Measurements from ENCODE around the gene NFIX. TPM values are rescaled to one million over a fixed set of nuclear protein-coding genes. Genes with fewer than 3 reads are reported as not detected.
"Not testable (repeated sequence)": the region's sequence is repeated elsewhere in the genome, so short reads cannot be mapped to it uniquely, and the experiment has no call there.

The NFIX gene
- total and polyA plus RNA-seq, 2 experiments from 2014 or later, result 0.06 to 0.14 TPM

DNA sequence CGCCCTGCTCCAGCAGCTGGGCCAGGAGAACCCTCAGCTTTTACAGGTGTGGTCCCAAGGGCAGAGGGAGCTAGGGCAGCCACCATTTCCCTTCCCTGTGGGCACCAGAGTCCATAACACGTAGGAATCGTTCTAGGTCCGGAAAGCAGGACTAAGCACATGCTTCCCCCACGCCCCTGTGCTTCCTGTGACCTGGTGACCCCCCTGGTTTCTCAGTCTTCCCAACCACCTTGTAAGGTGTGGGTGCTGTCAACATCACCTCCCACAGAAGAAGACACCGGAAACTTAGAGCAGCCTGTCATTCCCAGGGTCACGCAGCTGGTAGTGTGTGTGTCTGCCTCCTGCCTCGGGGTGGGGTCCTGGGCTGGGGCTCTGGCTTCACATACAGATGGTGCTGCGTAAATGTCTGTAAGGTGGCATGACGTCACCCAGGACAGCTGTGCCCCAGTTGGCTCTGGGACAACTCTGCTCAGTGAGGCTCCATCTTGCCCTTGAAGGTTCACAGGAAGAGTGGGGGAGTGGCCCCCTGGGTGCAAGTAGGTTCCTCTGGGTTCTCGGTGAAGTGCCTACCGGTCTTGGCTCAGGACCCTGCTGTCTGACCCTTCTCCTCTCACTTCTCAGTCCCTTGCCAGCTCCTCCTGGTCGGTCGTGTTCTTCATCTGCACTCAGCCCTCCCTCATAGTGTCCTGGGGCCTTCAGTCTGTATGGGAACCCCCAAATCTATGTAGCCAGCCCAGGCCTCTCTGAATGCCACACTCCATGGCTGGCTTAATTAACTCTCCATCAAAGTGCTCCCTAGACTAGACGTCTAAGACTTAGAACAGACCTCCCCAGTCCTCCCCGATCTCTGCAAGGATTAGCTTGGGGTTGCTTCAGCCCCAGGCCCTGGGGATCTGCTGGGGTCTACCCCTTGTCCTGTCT lies 45.7 kb upstream of the NFIX start (continued):
- TF ChIP-seq ZNF462 (CRISPR knock-in tag; IDR thresholded peaks at IDR 0.05), result no peak
- TF ChIP-seq, protein P1, sequence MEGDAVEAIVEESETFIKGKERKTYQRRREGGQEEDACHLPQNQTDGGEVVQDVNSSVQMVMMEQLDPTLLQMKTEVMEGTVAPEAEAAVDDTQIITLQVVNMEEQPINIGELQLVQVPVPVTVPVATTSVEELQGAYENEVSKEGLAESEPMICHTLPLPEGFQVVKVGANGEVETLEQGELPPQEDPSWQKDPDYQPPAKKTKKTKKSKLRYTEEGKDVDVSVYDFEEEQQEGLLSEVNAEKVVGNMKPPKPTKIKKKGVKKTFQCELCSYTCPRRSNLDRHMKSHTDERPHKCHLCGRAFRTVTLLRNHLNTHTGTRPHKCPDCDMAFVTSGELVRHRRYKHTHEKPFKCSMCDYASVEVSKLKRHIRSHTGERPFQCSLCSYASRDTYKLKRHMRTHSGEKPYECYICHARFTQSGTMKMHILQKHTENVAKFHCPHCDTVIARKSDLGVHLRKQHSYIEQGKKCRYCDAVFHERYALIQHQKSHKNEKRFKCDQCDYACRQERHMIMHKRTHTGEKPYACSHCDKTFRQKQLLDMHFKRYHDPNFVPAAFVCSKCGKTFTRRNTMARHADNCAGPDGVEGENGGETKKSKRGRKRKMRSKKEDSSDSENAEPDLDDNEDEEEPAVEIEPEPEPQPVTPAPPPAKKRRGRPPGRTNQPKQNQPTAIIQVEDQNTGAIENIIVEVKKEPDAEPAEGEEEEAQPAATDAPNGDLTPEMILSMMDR (conservative IDR thresholded peaks at IDR 0.05; ENCODE audit: low read depth in 2 of 2), result no peak
- no peak for TF ChIP-seq EZH2phosphoT487 (IDR thresholded peaks at IDR 0.05; ENCODE audit: unreplicated experiment)
- TF ChIP-seq ZNF114 (CRISPR knock-in tag; IDR thresholded peaks at IDR 0.05), result no peak
- TF ChIP-seq JUNB (IDR thresholded peaks at IDR 0.05; ENCODE audit: unreplicated experiment), result no peak
- no peak for TF ChIP-seq ETS1 (IDR thresholded peaks at IDR 0.05)
- TF ChIP-seq CREB1 (CRISPR knock-in tag; IDR thresholded peaks at IDR 0.05; ENCODE audit: low read depth), result no peak

GRCh38 chr19:12952050-12952449 lies 43.2 kb upstream of the NFIX start:
- ATAC-seq; H3K27ac Mint-ChIP-seq; H3K27me3 ChIP-seq (ENCODE audit: insufficient read depth); H3K4me3 ChIP-seq; H3K9me3 Mint-ChIP-seq; H3K4me2 ChIP-seq; H2AFZ ChIP-seq; H3K9me2 ChIP-seq (ENCODE audit: insufficient read depth); H3K4me3 Mint-ChIP-seq; DNase-seq (ENCODE audit: low spot score): not testable (repeated sequence)
- Histone ChIP-seq H3K36me3 (ENCODE audit: insufficient read depth) (peaks cover 19% of the 10 kb centered on the region; the same call in 1 of the 2 replicates), H3F3A (replicated peaks; ENCODE audit: low read depth) (peaks cover 40% of the 10 kb centered on the region), H4K20me1 (replicated peaks; ENCODE audit: insufficient read depth) (peaks cover 20% of the 10 kb centered on the region; the same call in 1 of the 2 replicates), H3K79me2 (replicated peaks; ENCODE audit: insufficient read depth) (peaks cover 36% of the 10 kb centered on the region), H3K4me1 (ENCODE audit: insufficient read depth) (peaks cover 24% of the 10 kb centered on the region), H3K27ac (ENCODE audit: low read depth) (peak overlapping the region; percentile 75)
- Mint-ChIP-seq H3K4me1 (peaks cover 36% of the 10 kb centered on the region), H3K36me3 (ENCODE audit: low read depth) (peaks cover 82% of the 10 kb centered on the region), H3K27me3 (ENCODE audit: insufficient read depth, low read depth, poor library complexity) (peaks cover 32% of the 10 kb centered on the region)

All from GM23338 (cell line).